Activated naive CD8-positive, alpha-beta T cell treated with anti-CD3 and anti-CD28 coated beads, Interleukin-2, amount 10 ng/mL, durations not matched to agents 7 days and 5 days (primary cell): ENCODE data around the gene USH2A. TPM values are rescaled to one million over a fixed set of nuclear protein-coding genes. Genes with fewer than 3 reads are reported as not detected.

Experiments used
- ATAC-seq: fragments of 150-1000 bp; cut with Tn5 transposase; one replicate; pipeline ENCODE4 v1.10.0; 2021; ENCODE audit warnings: low read depth, moderate library complexity
- POLR2A ChIA-PET: fragments of 350-600 bp; sonication (Branson Sonifier 250); formaldehyde crosslinking; loops from one replicate; lab custom pipeline; 2021; ENCODE audit warnings: antibody characterized with exemption; lab: Charles Lee
- DNase-seq: peaks from one replicate; pipeline ENCODE4 v3.0.0; 2021
- H3K27ac Mint-ChIP-seq: one replicate; pipeline ENCODE4 v1.8.0; 2022; ENCODE audit warnings: mild to moderate bottlenecking, mixed read lengths
- H3K27me3 Mint-ChIP-seq: one replicate; pipeline ENCODE4 v1.8.0; 2022; ENCODE audit warnings: mild to moderate bottlenecking, moderate library complexity, mixed read lengths
- H3K36me3 Mint-ChIP-seq: one replicate; pipeline ENCODE4 v1.8.0; 2021; ENCODE audit warnings: mild to moderate bottlenecking, mixed read lengths
- H3K4me1 Mint-ChIP-seq: one replicate; pipeline ENCODE4 v1.8.0; 2021; ENCODE audit warnings: mixed read lengths
- H3K4me3 Mint-ChIP-seq: one replicate; pipeline ENCODE4 v1.8.0; 2022; ENCODE audit warnings: mild to moderate bottlenecking, moderate library complexity, mixed read lengths
- H3K9me3 Mint-ChIP-seq: one replicate; pipeline ENCODE4 v1.8.0; 2021; ENCODE audit warnings: mixed read lengths
- total RNA-seq, 2 experiments: library from RNA; stranded (reverse); gene quantifications; one replicate each; pipeline ENCODE4 v1.2.3, GENCODE V29; 2021

USH2A gene
- total RNA-seq, 2 experiments from 2014 or later, result not detected

DNA sequence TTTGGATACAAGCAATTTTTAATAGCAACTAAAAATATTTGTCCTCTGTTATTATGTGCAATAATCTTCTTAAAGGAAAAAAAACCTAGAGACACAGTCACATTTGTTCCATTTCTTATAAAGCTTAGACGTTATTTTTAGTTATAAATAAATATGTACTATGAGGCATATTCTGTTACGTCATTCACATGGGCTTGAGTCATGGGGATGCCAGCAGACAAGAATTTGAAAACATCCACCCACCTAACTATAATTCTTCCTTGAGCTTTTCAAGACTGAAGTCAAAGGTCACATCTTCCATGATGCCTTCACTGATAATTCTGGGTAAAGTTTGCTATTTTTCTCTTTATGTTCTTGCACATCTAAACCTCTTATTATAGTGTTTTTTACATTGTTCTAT lies 587.3 kb downstream of the USH2A start:
- no peak for DNase-seq
- peaks cover 3% of the 10 kb centered on the region for H3K9me3 Mint-ChIP-seq
- H3K27ac Mint-ChIP-seq, result no peak overlapping the region

DNA sequence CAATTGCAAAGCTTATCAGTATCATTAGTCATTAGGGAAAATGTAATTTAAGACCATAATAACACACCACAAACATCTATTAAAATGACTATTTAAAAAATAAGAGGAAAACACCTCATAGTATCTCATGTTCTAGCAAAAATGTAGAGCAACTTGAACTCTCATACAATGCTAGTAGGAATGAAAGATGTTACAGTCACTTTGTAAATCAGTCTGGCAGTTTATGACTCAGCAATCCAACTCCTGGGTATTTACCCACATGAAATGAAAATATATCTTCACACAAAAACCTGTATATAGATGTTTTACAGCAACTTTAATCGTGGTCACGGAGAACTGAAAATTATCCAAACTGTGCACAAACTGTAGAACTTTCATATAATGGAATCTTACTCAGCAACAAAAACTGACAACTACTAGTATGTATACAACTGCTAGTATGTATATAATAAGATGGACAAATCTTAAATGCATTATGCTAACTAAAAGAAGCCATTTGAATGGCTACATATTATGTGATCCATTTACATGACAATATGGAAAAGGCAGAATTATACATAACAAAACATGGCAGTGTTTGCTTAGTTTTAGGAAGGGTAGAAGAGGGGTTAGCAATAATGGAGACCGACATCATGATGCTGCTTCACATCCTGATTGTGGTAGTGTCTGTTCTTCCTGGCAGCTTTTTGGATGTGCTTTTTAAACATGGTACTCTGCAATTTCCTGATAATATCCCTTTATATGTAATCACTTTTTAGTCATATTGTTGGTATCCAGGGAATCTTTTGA lies 589.1 kb downstream of the USH2A start:
- POLR2A ChIA-PET, result no interaction called here
- Mint-ChIP-seq H3K4me1 (no peaks in the 10 kb centered on the region), H3K27me3 (no peaks in the 10 kb centered on the region), H3K27ac (no peak overlapping the region), H3K36me3 (no peaks in the 10 kb centered on the region), H3K4me3 (no peak overlapping the region), H3K9me3 (peaks cover 5% of the 10 kb centered on the region)
- DNase-seq (no peak), ATAC-seq (no peak)

More for the DNA sequence above, 587.3 kb downstream of the USH2A start:
- no peak for ATAC-seq
- no peak overlapping the region for H3K4me3 Mint-ChIP-seq
- H3K27me3 Mint-ChIP-seq, result no peaks in the 10 kb centered on the region
- POLR2A ChIA-PET, result no interaction called here
- no peaks in the 10 kb centered on the region for H3K4me1 Mint-ChIP-seq
- no peaks in the 10 kb centered on the region for H3K36me3 Mint-ChIP-seq

DNA sequence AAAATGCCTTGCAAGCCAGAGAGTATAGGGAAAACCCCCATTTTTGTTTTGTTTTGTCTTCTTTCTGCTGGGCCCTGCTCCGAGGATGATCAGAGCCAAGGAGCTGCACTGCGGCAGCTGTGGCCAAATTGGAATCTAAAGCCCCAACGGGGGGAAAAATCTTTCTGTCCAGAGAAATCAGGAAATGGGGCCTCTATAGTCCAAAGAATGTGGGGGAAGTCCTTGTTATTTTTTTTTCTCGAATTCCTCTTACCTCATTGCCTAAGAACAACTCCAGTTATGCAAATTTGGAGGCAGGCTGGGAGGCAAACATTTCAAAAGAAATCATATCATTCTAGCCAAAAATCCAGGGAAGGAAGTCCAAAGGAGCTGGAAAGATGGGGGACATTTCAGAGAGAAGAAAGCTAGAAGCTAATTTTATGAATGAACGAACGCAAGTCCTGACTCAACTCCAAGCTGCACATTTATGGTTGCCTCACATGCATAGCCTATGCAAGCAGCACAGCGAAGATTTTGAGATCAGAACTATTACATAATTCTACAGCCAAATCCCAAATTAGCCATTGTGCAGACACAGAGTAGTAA lies 592.9 kb downstream of the USH2A start:
- Mint-ChIP-seq H3K4me3 (no peak overlapping the region), H3K9me3 (peaks cover 5% of the 10 kb centered on the region), H3K36me3 (no peaks in the 10 kb centered on the region), H3K27me3 (no peaks in the 10 kb centered on the region), H3K27ac (no peak overlapping the region), H3K4me1 (no peaks in the 10 kb centered on the region)
- ATAC-seq (no peak), DNase-seq (no peak)
- POLR2A ChIA-PET, result no interaction called here

DNA sequence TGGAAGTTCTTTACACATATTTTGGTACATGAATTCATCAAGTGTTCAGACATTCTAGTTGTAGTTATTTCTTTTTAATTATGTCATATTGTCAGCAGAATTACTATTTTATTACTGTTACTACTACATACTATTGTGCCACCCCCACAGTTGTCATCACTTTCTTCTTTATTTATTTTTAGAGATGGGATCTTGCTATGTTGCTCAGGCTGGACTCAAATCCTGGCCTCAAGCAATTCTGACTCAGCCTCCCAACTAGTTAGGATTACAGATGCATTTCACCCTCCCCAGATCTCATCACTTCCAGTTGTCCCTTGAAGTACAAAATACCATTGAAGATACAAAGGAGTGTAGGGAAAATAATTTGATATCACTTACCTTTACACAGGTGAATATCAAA lies 598.2 kb downstream of the USH2A start:
- POLR2A ChIA-PET, result no interaction called here
- ATAC-seq, result no peak
- Mint-ChIP-seq H3K27me3 (no peaks in the 10 kb centered on the region), H3K27ac (no peak overlapping the region), H3K4me1 (no peaks in the 10 kb centered on the region), H3K9me3 (peaks cover 10% of the 10 kb centered on the region), H3K4me3 (no peak overlapping the region), H3K36me3 (no peaks in the 10 kb centered on the region)
- DNase-seq, result no peak

DNA sequence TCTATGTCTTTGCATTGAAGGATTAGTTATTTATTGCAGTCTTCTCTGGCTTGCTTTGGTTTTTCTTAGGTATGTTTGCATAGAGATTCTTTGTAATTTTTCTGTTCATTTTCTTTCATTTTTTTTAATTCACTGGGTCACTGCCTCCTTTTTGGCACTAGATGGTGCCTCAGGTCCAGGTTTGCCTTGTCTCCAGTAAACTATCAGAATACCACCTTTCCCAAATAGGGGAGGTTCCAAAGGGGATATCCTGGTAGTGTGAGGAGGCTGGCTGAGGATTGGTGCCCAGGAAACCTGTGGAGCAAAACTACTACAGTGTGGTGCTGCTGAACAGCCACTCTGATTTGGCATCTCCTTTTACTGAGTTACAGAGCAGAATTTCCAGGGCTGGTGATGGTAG lies 599.0 kb downstream of the USH2A start:
- Mint-ChIP-seq H3K27me3 (no peaks in the 10 kb centered on the region), H3K27ac (no peak overlapping the region), H3K4me1 (no peaks in the 10 kb centered on the region), H3K4me3 (no peak overlapping the region), H3K36me3 (no peaks in the 10 kb centered on the region), H3K9me3 (peaks cover 8% of the 10 kb centered on the region)
- ATAC-seq, result no peak
- POLR2A ChIA-PET, result no interaction called here
- no peak for DNase-seq

DNA sequence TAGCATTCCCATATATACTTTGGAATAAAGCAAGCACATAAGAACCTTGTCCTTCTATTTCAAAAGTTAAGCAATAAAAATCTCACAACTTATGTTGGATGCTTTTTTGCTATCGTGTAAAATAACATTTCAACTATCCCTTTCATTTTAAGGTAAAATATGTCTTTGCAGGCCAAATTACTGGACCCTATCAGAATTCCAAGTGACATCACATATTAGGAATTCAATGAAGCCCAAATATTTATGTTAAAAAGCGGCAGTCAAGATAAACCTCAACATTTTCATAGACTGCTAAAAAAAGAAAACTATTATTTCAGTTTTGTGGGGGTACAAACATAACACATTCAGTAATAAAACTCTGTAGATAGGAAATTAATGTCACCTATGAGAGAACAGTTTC lies 604.1 kb downstream of the USH2A start:
- no peak for ATAC-seq
- Mint-ChIP-seq H3K27ac (no peak overlapping the region), H3K36me3 (no peaks in the 10 kb centered on the region), H3K4me3 (no peak overlapping the region), H3K9me3 (peaks cover 4% of the 10 kb centered on the region), H3K27me3 (no peaks in the 10 kb centered on the region), H3K4me1 (no peaks in the 10 kb centered on the region)
- no peak for DNase-seq
- POLR2A ChIA-PET, result no interaction called here

DNA sequence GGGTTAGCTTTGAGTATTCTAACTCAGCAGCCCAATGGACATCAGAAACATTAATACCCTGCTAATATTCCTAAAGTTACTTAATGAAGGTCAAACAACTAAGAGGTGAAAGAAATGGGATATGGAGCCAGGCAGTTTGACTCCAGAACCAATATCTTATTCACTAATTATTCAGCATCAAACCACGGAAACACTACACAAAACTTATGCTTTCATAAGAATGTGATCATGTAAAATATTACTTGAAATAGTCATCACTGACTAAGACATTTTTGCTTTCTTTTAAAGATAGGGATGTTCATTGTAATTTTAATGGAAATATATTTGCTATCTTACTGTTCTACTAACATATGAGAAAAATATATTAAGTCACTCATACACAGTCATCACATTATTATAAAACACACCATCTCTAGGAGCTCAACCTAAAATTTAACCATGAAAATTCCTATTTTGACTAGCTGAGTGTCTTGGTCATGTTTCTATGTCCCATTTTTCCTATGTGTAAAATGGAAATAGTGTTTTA lies 615.3 kb downstream of the USH2A start:
- POLR2A ChIA-PET, result no interaction called here
- ATAC-seq (no peak), DNase-seq (no peak)
- H3K27ac Mint-ChIP-seq, result no peak overlapping the region
- no peaks in the 10 kb centered on the region for H3K4me1 Mint-ChIP-seq
- no peaks in the 10 kb centered on the region for H3K27me3 Mint-ChIP-seq
- H3K36me3 Mint-ChIP-seq, result no peaks in the 10 kb centered on the region
- H3K9me3 Mint-ChIP-seq, result peaks cover 9% of the 10 kb centered on the region
- no peak overlapping the region for H3K4me3 Mint-ChIP-seq

DNA sequence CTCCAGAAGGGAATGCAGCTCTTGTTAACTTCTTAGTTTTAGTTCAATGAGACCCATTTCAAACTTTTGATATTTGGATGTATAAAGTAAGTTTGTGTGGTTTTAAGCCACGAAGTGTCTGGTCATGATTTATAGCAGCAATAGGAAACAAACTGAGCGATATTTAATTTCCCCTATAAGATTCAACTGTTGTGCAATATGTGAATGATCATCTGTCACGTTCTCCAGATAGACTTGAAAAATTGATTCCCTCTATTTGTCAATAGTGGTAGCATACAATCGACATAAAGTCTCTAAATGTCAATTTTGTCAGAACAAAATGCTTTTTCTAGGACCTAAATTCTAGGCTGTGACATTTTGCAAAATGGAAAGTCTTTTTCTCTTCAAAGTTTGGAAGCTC lies 616.0 kb downstream of the USH2A start:
- no peaks in the 10 kb centered on the region for H3K36me3 Mint-ChIP-seq
- no peak for DNase-seq
- POLR2A ChIA-PET, result no interaction called here
- ATAC-seq, result no peak
- no peaks in the 10 kb centered on the region for H3K4me1 Mint-ChIP-seq
- no peak overlapping the region for H3K4me3 Mint-ChIP-seq
- H3K27me3 Mint-ChIP-seq, result no peaks in the 10 kb centered on the region
- H3K27ac Mint-ChIP-seq, result no peak overlapping the region
- H3K9me3 Mint-ChIP-seq, result peaks cover 8% of the 10 kb centered on the region

DNA sequence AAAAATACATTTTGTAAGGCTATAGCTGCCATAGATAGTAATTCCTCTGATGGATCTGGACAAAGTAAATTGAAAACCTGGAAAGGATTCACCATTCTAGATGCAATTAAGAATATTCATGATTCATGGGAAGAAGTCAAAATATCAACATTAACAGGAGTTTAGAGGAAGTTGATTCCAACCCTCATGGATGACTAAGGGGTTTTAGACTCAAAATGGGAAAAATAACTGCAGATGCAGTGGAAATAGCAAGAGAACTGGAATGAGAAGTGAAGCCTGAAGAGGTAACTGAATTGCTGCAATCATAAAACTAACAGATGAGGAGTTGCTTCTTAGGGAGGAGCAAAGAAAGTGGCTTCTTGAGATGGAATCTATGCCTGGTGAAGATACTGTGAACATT lies 625.4 kb downstream of the USH2A start:
- no peak for ATAC-seq
- H3K27ac Mint-ChIP-seq, result no peak overlapping the region
- no peaks in the 10 kb centered on the region for H3K4me1 Mint-ChIP-seq
- no peak overlapping the region for H3K4me3 Mint-ChIP-seq
- no peak for DNase-seq
- H3K9me3 Mint-ChIP-seq, result peaks cover 4% of the 10 kb centered on the region
- H3K27me3 Mint-ChIP-seq, result no peaks in the 10 kb centered on the region
- POLR2A ChIA-PET, result no interaction called here
- no peaks in the 10 kb centered on the region for H3K36me3 Mint-ChIP-seq

DNA sequence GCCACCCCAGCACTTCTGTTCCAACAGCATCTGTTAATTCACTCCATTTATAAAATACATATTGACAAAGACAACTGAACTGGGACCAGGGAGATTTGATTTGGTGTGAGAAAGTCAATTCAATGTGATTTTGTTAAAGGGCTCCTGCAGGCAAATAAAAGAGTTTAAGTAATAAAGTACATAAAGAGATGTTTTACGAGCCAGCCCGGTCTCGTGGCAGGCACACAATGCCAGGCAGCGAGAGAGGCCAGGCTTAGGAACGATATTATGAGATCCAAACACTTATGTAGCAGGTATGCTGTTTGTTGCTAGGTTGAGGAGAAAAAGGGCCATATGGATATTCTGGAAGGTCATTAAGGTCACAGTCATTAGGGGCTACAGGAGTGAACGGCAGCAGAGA lies 629.1 kb downstream of the USH2A start:
- no peak for ATAC-seq
- no peak for DNase-seq
- Mint-ChIP-seq H3K36me3 (no peaks in the 10 kb centered on the region), H3K4me3 (no peak overlapping the region), H3K4me1 (no peaks in the 10 kb centered on the region), H3K27me3 (no peaks in the 10 kb centered on the region), H3K9me3 (peaks cover 3% of the 10 kb centered on the region), H3K27ac (no peak overlapping the region)
- POLR2A ChIA-PET, result no interaction called here

DNA sequence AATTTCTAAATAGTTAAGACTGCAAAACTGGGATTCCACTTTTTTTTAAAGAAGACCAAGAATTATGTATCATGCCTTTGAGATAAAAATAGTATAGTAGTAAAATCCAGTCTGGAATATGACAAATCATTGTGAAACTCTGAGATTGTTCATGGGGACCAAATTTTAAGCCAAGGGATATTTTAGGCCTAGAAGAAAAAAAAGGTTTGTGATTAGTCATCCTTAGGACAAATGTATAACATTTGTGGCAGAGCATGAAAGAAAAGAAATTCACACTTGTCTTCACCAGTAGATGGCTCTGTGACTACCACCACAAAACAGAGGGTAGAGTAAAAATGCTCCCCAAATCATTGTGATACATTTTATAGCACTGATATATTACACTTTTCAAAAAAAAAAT lies 630.1 kb downstream of the USH2A start:
- DNase-seq (no peak), ATAC-seq (no peak)
- H3K27ac Mint-ChIP-seq, result no peak overlapping the region
- peaks cover 2% of the 10 kb centered on the region for H3K9me3 Mint-ChIP-seq
- no peak overlapping the region for H3K4me3 Mint-ChIP-seq
- H3K4me1 Mint-ChIP-seq, result no peaks in the 10 kb centered on the region
- H3K27me3 Mint-ChIP-seq, result no peaks in the 10 kb centered on the region
- POLR2A ChIA-PET, result no interaction called here
- no peaks in the 10 kb centered on the region for H3K36me3 Mint-ChIP-seq

DNA sequence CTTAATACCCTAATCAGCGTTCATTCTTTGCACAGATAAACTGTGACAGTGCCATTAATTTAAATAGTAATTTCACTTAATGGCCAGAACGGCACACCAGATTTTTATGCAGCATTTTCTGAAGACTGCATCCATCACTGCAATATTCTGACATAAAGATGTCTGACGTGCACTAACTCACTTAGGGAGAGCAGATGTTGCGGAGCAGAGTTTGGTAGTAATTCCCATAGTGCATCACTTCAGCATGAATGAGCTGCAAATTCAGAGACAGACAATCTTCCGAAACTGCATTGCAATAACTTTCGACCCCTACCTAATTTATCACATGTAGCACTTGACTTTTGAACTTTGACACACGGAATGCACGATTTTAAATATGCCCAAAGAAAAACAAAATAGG lies 630.8 kb downstream of the USH2A start:
- peaks cover 2% of the 10 kb centered on the region for H3K9me3 Mint-ChIP-seq
- no peaks in the 10 kb centered on the region for H3K4me1 Mint-ChIP-seq
- no peaks in the 10 kb centered on the region for H3K36me3 Mint-ChIP-seq
- no peaks in the 10 kb centered on the region for H3K27me3 Mint-ChIP-seq
- DNase-seq (no peak), ATAC-seq (no peak)
- POLR2A ChIA-PET, result no interaction called here
- H3K27ac Mint-ChIP-seq, result no peak overlapping the region
- H3K4me3 Mint-ChIP-seq, result no peak overlapping the region

DNA sequence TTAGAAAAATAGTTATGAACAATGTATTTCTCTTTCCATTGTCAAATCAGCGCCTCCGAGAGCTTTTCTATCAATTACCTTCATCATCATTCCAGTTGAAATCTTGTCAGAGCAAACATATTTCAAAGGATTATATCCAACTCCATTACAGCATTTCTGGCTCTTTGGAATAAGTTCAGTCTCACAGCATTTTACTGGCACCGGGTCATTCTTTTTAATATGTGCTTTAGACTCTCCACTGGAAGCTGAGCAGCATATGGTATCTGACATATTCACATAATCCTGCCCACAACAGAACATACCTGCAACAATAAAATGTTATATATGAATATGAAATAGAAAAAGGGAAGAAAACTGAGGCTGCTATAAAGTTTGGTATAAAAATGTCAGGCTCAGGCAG lies 633.3 kb downstream of the USH2A start:
- POLR2A ChIA-PET, result no interaction called here
- no peaks in the 10 kb centered on the region for H3K27me3 Mint-ChIP-seq

DNA sequence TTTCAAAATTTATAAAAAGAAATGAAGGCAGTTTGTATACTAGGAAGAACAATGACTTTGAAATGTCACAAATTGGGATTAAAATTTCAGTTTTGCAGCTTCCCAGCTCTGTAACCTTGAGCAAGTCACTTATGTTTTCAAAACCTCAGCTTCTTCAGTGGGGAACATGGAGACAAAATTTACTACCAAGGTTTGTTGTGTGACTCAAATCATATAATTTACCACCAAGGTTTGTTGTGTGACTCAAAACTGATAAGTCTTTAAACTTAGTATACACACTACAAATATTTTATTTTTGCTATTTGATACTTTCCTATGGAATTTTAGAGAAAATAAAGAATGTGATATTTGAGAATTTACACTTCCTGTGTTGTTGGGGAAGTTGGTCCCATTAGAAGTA lies 636.3 kb downstream of the USH2A start:
- Mint-ChIP-seq H3K27ac (no peak overlapping the region), H3K4me3 (no peak overlapping the region), H3K36me3 (no peaks in the 10 kb centered on the region), H3K4me1 (no peaks in the 10 kb centered on the region), H3K9me3 (peaks cover 2% of the 10 kb centered on the region), H3K27me3 (no peaks in the 10 kb centered on the region)
- POLR2A ChIA-PET, result no interaction called here
- ATAC-seq (no peak), DNase-seq (no peak)

More for the DNA sequence above, 633.3 kb downstream of the USH2A start:
- Mint-ChIP-seq H3K36me3 (no peaks in the 10 kb centered on the region), H3K27ac (no peak overlapping the region), H3K4me3 (no peak overlapping the region), H3K4me1 (no peaks in the 10 kb centered on the region), H3K9me3 (peaks cover 2% of the 10 kb centered on the region)
- no peak for DNase-seq
- ATAC-seq, result no peak
